Aorta (tissue), 5 donors: Measurements from ENCODE around the gene UBAP2. TPM values are rescaled to one million over a fixed set of nuclear protein-coding genes. Genes with fewer than 3 reads are reported as not detected.

ENCODE experiments used
- ATAC-seq: fragments of 200-7000 bp; cut with Tn5 transposase; one replicate; pipeline ENCODE4 v1.9.1; 2022; ENCODE audit warnings: moderate library complexity; ENCODE audit not compliant: low FRiP score
- DNase-seq, 2 donors: peaks; one replicate each; pipeline ENCODE4 v3.0.0-alpha.2; 2020
- H3K27ac ChIP-seq, 2 donors: one replicate each; pipeline ENCODE4 v1.5.1; 2013; ENCODE audit warnings: low read length in 2 of 2, mild to moderate bottlenecking in 2 of 2, moderate library complexity in 2 of 2, control low read depth in 1 of 2, inconsistent platforms in 1 of 2, low read depth in 1 of 2
- H3K27me3 ChIP-seq, 2 donors: one replicate each; pipeline ENCODE4 v1.6.1; 2013; ENCODE audit warnings: control low read depth in 1 of 2, low read length in 1 of 2, mild to moderate bottlenecking in 1 of 2, moderate library complexity in 1 of 2; ENCODE audit not compliant: insufficient read depth in 2 of 2, control insufficient read depth in 1 of 2
- H3K36me3 ChIP-seq, 2 donors: one replicate each; pipeline ENCODE4 v1.6.1; 2013; ENCODE audit warnings: control low read depth in 1 of 2, low read length in 1 of 2, mild to moderate bottlenecking in 1 of 2; ENCODE audit not compliant: insufficient read depth in 2 of 2, control insufficient read depth in 1 of 2
- H3K4me1 ChIP-seq, 2 donors: one replicate each; pipeline ENCODE4 v1.6.1; 2013; ENCODE audit warnings: low read length in 2 of 2, control low read depth in 1 of 2, mild to moderate bottlenecking in 1 of 2, moderate library complexity in 1 of 2; ENCODE audit not compliant: insufficient read depth in 2 of 2, control insufficient read depth in 1 of 2
- H3K4me3 ChIP-seq, 2 donors: one replicate each; pipeline ENCODE4 v1.5.1; 2013; ENCODE audit warnings: low read length in 2 of 2, control low read depth in 1 of 2, mild to moderate bottlenecking in 1 of 2
- H3K9me3 ChIP-seq: one replicate; pipeline ENCODE4 v1.6.1; 2013; ENCODE audit warnings: mild to moderate bottlenecking, low read length; ENCODE audit not compliant: control insufficient read depth
- WGBS, 2 donors: extraction: QIAGEN DNeasy Blood & Tissue Kit; methylation state at CpG; one replicate each; pipeline ENCODE4 v1.1.7; 2013; 5-methylcytosine and 5-hydroxymethylcytosine counted together
- intact Hi-C, 2 donors: fragments of 100-400 bp; cut with DNase I; formaldehyde crosslinking; loops; one replicate each; pipeline versions ENCODE4 v1.14.2 to v1.15.0; 2022
- polyA plus RNA-seq, 2 donors: library from polyadenylated mRNA; stranded (reverse); fragments of 200-250 nt; gene quantifications; one replicate each; pipeline ENCODE4 v1.2.3, GENCODE V29; 2013
- total RNA-seq, 2 donors: library from RNA; stranded (reverse); fragmentation: NEBNext Ultra II Directional; extraction: Animal tissue kit (Norgen Biotek cat#: 25700); gene quantifications; one replicate each; pipeline ENCODE4 v1.2.1, GENCODE V29; 2021
- donor health status: healthy with polysubstance abuse.
- donor health status: Bipolar disorder and iron deficiency.
- donor health status: DM: no; HTN: no; CAD: no.
- donor health status: DM: no; HTN: no; CAD: no.
- donor health status: DM: yes; HTN: yes; CAD: no.

UBAP2 gene
- total and polyA plus RNA-seq, 4 donors: 5.3 to 30.5 (median 15.8) TPM

- H3K36me3 ChIP-seq: peaks cover 0 to 2% of the 10 kb centered on the region in 2 donors
- DNase-seq (no peak), ATAC-seq (no peak)
- no peaks in the 10 kb centered on the region for H3K27me3 ChIP-seq
- intact Hi-C loops: no loop called here
- no peak overlapping the region for H3K27ac ChIP-seq
- 87 to 100% methylated on average over 2 to 3 of the region's 4 CpGs for WGBS, 2 donors
- H3K4me3 ChIP-seq: no peak overlapping the region
- H3K4me1 ChIP-seq: no peaks in the 10 kb centered on the region
- no peaks in the 10 kb centered on the region for H3K9me3 ChIP-seq
Measured at GRCh38 chr9:34016149-34016548, 32.5 kb downstream of the UBAP2 start.

- Histone ChIP-seq H3K4me3 (no peak overlapping the region), H3K9me3 (no peaks in the 10 kb centered on the region), H3K4me1 (no peaks in the 10 kb centered on the region), H3K27ac (no peak overlapping the region), H3K27me3 (no peaks in the 10 kb centered on the region), H3K36me3 (peaks cover 0 to 2% of the 10 kb centered on the region in 2 donors)
- DNase-seq (no peak), ATAC-seq (no peak)
- intact Hi-C loops: no loop called here
- 79 to 80% methylated on average over 4 of the region's 4 CpGs for whole genome bisulfite sequencing, 2 donors
Measured at GRCh38 chr9:34010979-34011378, 37.7 kb downstream of the UBAP2 start.

- H3K4me1 ChIP-seq: no peaks in the 10 kb centered on the region
- H3K27ac ChIP-seq: no peak overlapping the region
- ATAC-seq: no peak
- intact Hi-C loops: no loop called here
- 83 to 91% methylated on average over 2 of the region's 2 CpGs for WGBS, 2 donors
- no peaks in the 10 kb centered on the region for H3K27me3 ChIP-seq
- DNase-seq: no peak
- no peaks in the 10 kb centered on the region for H3K9me3 ChIP-seq
- H3K36me3 ChIP-seq: no peaks in the 10 kb centered on the region
- no peak overlapping the region for H3K4me3 ChIP-seq
Measured at GRCh38 chr9:34001951-34002350, 46.7 kb downstream of the UBAP2 start.

GRCh38 chr9:34001298-34001697 lies 47.4 kb downstream of the UBAP2 start:
- Histone ChIP-seq H3K27ac (no peak overlapping the region), H3K9me3 (no peaks in the 10 kb centered on the region), H3K36me3 (peaks cover 0 to 3% of the 10 kb centered on the region in 2 donors), H3K4me1 (no peaks in the 10 kb centered on the region), H3K27me3 (no peaks in the 10 kb centered on the region), H3K4me3 (no peak overlapping the region)
- DNase-seq: no peak
- intact Hi-C loops: no loop called here
- WGBS, 2 donors: 71 to 79% methylated on average over 3 of the region's 3 CpGs
- ATAC-seq: no peak

GRCh38 chr9:33995449-33995848 lies 53.2 kb downstream of the UBAP2 start:
- Histone ChIP-seq H3K9me3 (no peaks in the 10 kb centered on the region), H3K27me3 (no peaks in the 10 kb centered on the region), H3K4me1 (no peaks in the 10 kb centered on the region), H3K4me3 (no peak overlapping the region), H3K36me3 (peaks cover 0 to 3% of the 10 kb centered on the region in 2 donors), H3K27ac (no peak overlapping the region)
- intact Hi-C loops: no loop called here
- ATAC-seq: no peak
- no peak for DNase-seq

- DNase-seq (no peak), ATAC-seq (no peak)
- Histone ChIP-seq H3K27ac (no peak overlapping the region), H3K27me3 (no peaks in the 10 kb centered on the region), H3K4me1 (no peaks in the 10 kb centered on the region), H3K36me3 (peaks cover 0 to 3% of the 10 kb centered on the region in 2 donors), H3K9me3 (no peaks in the 10 kb centered on the region), H3K4me3 (no peak overlapping the region)
- intact Hi-C loops: no loop called here
- 42% methylated on average over 2 of the region's 2 CpGs for WGBS, 2 donors
Measured at GRCh38 chr9:33993104-33993503, 55.6 kb downstream of the UBAP2 start.

GRCh38 chr9:33992632-33993031 lies 56.1 kb downstream of the UBAP2 start:
- no peaks in the 10 kb centered on the region for H3K27me3 ChIP-seq
- 65 to 66% methylated on average over 4 of the region's 4 CpGs for WGBS, 2 donors

GRCh38 chr9:33988219-33988890 lies 60.3 kb downstream of the UBAP2 start:
- WGBS, 2 donors: 88 to 90% methylated on average over 5 of the region's 5 CpGs
- DNase-seq: no peak
- Histone ChIP-seq H3K4me3 (no peak overlapping the region), H3K36me3 (no peaks in the 10 kb centered on the region), H3K4me1 (no peaks in the 10 kb centered on the region), H3K9me3 (no peaks in the 10 kb centered on the region), H3K27me3 (no peaks in the 10 kb centered on the region), H3K27ac (no peak overlapping the region)
- intact Hi-C loops: no loop called here
- ATAC-seq: no peak

More at GRCh38 chr9:33992632-33993031, 56.1 kb downstream of the UBAP2 start:
- H3K36me3 ChIP-seq: peaks cover 0 to 3% of the 10 kb centered on the region in 2 donors
- no peak overlapping the region for H3K27ac ChIP-seq
- intact Hi-C loops: no loop called here
- H3K9me3 ChIP-seq: no peaks in the 10 kb centered on the region
- ATAC-seq (no peak), DNase-seq (no peak)
- no peaks in the 10 kb centered on the region for H3K4me1 ChIP-seq
- no peak overlapping the region for H3K4me3 ChIP-seq

GRCh38 chr9:33976414-33976813 lies 72.3 kb downstream of the UBAP2 start:
- 87 to 91% methylated on average over 3 of the region's 3 CpGs for WGBS, 2 donors
- Histone ChIP-seq H3K4me1 (no peaks in the 10 kb centered on the region), H3K27ac (no peak overlapping the region), H3K27me3 (no peaks in the 10 kb centered on the region), H3K9me3 (no peaks in the 10 kb centered on the region), H3K36me3 (peaks cover 0 to 3% of the 10 kb centered on the region in 2 donors), H3K4me3 (no peak overlapping the region)
- intact Hi-C loops: no loop called here
- no peak for DNase-seq
- no peak for ATAC-seq
